SK-N-SH (cell line): ENCODE results near the gene CSF2RB.

ENCODE experiments used
- EP300 ChIP-seq, 2 experiments: IDR thresholded peaks; 2 replicates each; pipeline versions ENCODE4 v1.4.0 to v1.6.1; 2012; ENCODE audit warnings: borderline replicate concordance in 1 of 2, low read depth in 1 of 2, low read length in 1 of 2
- POLR2AphosphoS5 ChIP-seq: IDR thresholded peaks from 2 replicates; pipeline ENCODE4 v1.6.1; 2012; ENCODE audit warnings: low read depth, low read length
- RFX5 ChIP-seq: IDR thresholded peaks from 2 replicates; pipeline ENCODE4 v1.6.1; 2012; ENCODE audit warnings: mild to moderate bottlenecking, improper control_type of control experiment, low read length
- RXRA ChIP-seq: IDR thresholded peaks from 2 replicates; pipeline ENCODE4 v1.4.0; 2012; ENCODE audit warnings: low read depth, mild to moderate bottlenecking, borderline replicate concordance
- SMC3 ChIP-seq: IDR thresholded peaks from 2 replicates; pipeline ENCODE4 v1.6.1; 2012; ENCODE audit warnings: low read depth, low read length, improper control_type of control experiment
- TAF1 ChIP-seq: IDR thresholded peaks from 2 replicates; pipeline ENCODE4 v1.6.1; 2012; ENCODE audit warnings: low read depth, mild to moderate bottlenecking, low read length, moderate library complexity, borderline replicate concordance
- TEAD4 ChIP-seq: IDR thresholded peaks from 2 replicates; pipeline ENCODE4 v1.4.0; 2012; ENCODE audit warnings: mild to moderate bottlenecking, borderline replicate concordance; ENCODE audit not compliant: insufficient read depth
- TF ChIP-seq, protein P1 (sequence below): fragments of 200-600 bp; sonication (generic); IDR thresholded peaks from 2 replicates; pipeline ENCODE4 v1.6.1; 2017; ENCODE audit warnings: antibody characterized with exemption, mild to moderate bottlenecking, moderate library complexity

DNA sequence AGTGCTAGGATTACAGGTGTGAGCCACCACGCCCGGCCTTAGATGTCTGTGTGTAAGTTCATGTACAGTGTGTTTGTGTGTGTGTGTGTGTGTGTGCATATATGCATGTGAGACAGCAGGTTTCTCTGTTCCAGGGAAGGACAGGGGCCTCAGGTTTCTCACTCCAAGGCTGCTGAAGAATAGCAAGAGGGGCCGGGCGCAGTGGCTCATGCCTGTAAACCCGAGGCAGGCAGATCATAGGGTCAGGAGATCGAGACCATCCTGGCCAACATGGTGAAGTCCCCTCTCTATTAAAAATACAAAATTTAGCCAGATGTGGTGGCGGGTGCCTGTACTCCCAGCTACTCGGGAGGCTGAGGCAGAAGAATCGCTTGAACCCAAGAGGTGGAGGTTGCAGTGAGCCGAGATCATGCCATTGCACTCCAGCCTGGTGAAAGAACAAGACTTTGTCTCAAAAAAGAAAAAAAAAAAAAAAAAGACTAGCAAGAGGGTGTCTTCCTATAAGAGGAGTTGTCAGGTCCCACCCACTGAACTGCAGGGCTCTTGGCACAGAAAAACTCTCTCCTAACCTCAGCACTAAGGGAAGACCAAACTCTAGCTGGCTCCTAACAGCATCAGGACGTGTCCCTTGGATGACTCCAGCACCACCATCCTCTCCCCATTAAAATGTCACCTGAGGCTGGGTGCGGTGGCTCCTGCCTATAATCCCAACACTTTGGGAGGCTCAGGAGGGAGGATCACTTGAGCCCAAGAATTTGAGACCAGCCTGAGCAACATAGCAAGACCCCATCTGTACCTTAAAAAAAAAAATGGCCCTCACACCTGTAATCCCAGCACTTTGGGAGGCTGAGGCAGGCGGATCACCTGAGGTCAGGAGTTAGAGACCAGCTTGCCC, 65.8 kb downstream of the CSF2RB start:
- no peak for TF ChIP-seq TAF1
- no peak for TF ChIP-seq SMC3
- no peak for TF ChIP-seq TEAD4
- TF ChIP-seq, protein P1, sequence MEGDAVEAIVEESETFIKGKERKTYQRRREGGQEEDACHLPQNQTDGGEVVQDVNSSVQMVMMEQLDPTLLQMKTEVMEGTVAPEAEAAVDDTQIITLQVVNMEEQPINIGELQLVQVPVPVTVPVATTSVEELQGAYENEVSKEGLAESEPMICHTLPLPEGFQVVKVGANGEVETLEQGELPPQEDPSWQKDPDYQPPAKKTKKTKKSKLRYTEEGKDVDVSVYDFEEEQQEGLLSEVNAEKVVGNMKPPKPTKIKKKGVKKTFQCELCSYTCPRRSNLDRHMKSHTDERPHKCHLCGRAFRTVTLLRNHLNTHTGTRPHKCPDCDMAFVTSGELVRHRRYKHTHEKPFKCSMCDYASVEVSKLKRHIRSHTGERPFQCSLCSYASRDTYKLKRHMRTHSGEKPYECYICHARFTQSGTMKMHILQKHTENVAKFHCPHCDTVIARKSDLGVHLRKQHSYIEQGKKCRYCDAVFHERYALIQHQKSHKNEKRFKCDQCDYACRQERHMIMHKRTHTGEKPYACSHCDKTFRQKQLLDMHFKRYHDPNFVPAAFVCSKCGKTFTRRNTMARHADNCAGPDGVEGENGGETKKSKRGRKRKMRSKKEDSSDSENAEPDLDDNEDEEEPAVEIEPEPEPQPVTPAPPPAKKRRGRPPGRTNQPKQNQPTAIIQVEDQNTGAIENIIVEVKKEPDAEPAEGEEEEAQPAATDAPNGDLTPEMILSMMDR: no peak
- TF ChIP-seq EP300 (IDR thresholded peaks at IDR 0.05; ENCODE audit: borderline replicate concordance in 1 of 2, low read depth in 1 of 2, low read length in 1 of 2): no peak
- TF ChIP-seq RFX5: no peak
- TF ChIP-seq POLR2AphosphoS5: no peak
- TF ChIP-seq RXRA: no peak
